ENCODE results near the gene CDH7. TPM values are rescaled to one million over a fixed set of nuclear protein-coding genes. Genes with fewer than 3 reads are reported as not detected.

Gene CDH7
- total and polyA plus RNA-seq, 2 of the 13 experiments (the other 11 are each of a cell fraction or from before 2014, with no cell fraction given): not detected

DNA sequence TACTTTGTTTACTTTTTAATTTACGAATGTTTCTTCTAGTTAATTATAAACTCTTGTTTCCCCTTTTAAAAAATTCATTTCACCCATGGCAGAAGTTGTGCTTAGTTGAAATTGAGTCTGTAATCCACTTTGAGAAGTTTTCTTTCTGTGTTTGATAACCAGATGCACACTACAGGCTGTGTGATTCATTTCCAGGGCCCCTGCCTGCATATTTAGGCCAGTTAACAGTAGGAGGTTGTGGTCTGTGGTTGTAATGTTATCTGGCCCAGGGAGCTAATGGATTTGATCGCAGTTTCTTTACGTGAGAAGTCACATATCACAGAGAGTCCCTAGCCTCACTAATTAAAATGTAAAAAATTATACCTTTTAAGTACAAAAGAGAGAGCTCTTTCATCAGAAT, 3.3 kb downstream of the CDH7 start (continued):
- TF ChIP-seq ERF (CRISPR knock-in tag; IDR thresholded peaks at IDR 0.05) (no peak), RFXANK (CRISPR knock-in tag; IDR thresholded peaks at IDR 0.05) (no peak)

DNA sequence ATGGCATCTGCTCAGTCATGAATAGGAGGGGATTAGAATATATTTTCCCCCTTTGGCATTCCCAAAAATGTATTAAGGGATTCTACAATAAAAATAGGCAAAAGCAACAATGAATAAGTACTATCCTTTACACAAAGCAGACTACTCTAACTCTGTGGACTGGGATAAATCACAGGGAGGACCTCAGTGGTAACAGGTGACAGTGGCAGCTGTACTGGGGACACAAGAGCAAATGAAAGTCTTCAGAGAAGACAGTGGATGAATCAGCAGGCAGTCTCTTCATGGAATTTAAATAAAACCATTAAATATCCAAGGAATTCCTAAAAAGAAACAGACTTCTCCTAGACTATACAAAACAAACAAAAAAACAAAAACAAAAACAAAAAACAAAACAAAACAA, 4.8 kb downstream of the CDH7 start:
- FAIRE-seq (no peak), DNase-seq (ENCODE audit: low spot score) (no peak), ATAC-seq (no peak)
- in situ Hi-C loops (cut with HindIII; ENCODE audit: extremely low pct_ligation_motif_present, low pct_unique_long_range_greater_than_20kb): no loop called here
- TF ChIP-seq, protein P1, sequence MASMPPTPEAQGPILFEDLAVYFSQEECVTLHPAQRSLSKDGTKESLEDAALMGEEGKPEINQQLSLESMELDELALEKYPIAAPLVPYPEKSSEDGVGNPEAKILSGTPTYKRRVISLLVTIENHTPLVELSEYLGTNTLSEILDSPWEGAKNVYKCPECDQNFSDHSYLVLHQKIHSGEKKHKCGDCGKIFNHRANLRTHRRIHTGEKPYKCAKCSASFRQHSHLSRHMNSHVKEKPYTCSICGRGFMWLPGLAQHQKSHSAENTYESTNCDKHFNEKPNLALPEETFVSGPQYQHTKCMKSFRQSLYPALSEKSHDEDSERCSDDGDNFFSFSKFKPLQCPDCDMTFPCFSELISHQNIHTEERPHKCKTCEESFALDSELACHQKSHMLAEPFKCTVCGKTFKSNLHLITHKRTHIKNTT (CRISPR knock-in tag; IDR thresholded peaks at IDR 0.05): no peak
- no peak for TF ChIP-seq ZNF333 (CRISPR knock-in tag; IDR thresholded peaks at IDR 0.05; ENCODE audit: borderline replicate concordance)
- no peak for TF ChIP-seq ZFYVE20 (CRISPR knock-in tag; IDR thresholded peaks at IDR 0.05; ENCODE audit: borderline replicate concordance, low read depth)
- no peak for TF ChIP-seq ZC3H4 (CRISPR knock-in tag; IDR thresholded peaks at IDR 0.05; ENCODE audit: borderline replicate concordance)
- TF ChIP-seq, protein P2, sequence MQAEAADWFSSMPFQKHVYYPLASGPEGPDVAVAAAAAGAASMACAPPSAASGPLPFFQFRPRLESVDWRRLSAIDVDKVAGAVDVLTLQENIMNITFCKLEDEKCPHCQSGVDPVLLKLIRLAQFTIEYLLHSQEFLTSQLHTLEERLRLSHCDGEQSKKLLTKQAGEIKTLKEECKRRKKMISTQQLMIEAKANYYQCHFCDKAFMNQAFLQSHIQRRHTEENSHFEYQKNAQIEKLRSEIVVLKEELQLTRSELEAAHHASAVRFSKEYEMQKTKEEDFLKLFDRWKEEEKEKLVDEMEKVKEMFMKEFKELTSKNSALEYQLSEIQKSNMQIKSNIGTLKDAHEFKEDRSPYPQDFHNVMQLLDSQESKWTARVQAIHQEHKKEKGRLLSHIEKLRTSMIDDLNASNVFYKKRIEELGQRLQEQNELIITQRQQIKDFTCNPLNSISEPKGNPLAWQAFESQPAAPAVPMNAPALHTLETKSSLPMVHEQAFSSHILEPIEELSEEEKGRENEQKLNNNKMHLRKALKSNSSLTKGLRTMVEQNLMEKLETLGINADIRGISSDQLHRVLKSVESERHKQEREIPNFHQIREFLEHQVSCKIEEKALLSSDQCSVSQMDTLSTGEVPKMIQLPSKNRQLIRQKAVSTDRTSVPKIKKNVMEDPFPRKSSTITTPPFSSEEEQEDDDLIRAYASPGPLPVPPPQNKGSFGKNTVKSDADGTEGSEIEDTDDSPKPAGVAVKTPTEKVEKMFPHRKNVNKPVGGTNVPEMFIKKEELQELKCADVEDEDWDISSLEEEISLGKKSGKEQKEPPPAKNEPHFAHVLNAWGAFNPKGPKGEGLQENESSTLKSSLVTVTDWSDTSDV (CRISPR knock-in tag; IDR thresholded peaks at IDR 0.05): no peak
- no peak for TF ChIP-seq MTF2 (CRISPR knock-in tag; IDR thresholded peaks at IDR 0.05; ENCODE audit: borderline replicate concordance)
- no peak for TF ChIP-seq SP140L (CRISPR knock-in tag; IDR thresholded peaks at IDR 0.05; ENCODE audit: borderline replicate concordance)
- no peak for TF ChIP-seq TBL1XR1 (IDR thresholded peaks at IDR 0.05; ENCODE audit: borderline replicate concordance, low read length, partially characterized antibody)
- no peak for TF ChIP-seq U2AF2 (IDR thresholded peaks at IDR 0.05; ENCODE audit: low read depth, low read length)
- TF ChIP-seq, protein P3, sequence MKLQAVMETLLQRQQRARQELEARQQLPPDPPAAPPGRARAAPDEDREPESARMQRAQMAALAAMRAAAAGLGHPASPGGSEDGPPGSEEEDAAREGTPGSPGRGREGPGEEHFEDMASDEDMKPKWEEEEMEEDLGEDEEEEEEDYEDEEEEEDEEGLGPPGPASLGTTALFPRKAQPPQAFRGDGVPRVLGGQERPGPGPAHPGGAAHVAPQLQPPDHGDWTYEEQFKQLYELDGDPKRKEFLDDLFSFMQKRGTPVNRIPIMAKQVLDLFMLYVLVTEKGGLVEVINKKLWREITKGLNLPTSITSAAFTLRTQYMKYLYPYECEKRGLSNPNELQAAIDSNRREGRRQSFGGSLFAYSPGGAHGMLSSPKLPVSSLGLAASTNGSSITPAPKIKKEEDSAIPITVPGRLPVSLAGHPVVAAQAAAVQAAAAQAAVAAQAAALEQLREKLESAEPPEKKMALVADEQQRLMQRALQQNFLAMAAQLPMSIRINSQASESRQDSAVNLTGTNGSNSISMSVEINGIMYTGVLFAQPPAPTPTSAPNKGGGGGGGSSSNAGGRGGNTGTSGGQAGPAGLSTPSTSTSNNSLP (IDR thresholded peaks at IDR 0.05; ENCODE audit: low read depth, low read length): no peak
- no peak for TF ChIP-seq TCF7 (IDR thresholded peaks at IDR 0.05; ENCODE audit: low read depth)
- TF ChIP-seq BCL6 (CRISPR knock-in tag; IDR thresholded peaks at IDR 0.05): no peak
- TF ChIP-seq ZNF34 (CRISPR knock-in tag; IDR thresholded peaks at IDR 0.05; ENCODE audit: borderline replicate concordance): no peak
- TF ChIP-seq ZNF10 (CRISPR knock-in tag; IDR thresholded peaks at IDR 0.05; ENCODE audit: borderline replicate concordance, low read depth): no peak
- Histone ChIP-seq H3K9ac (ENCODE audit: insufficient read depth, low read depth, low read length) (no peak overlapping the region), H4K20me1 (ENCODE audit: insufficient read depth, low read length) (no peaks in the 10 kb centered on the region), H3K4me3 (replicated peaks in 1 of 3; ENCODE audit: insufficient read depth in 1 of 3, low read depth in 2 of 3, low read length in 3 of 3) (no peak overlapping the region), H2AFZ (ENCODE audit: low read length) (no peak overlapping the region), H3K36me3 (replicated peaks in 1 of 2; ENCODE audit: control insufficient read depth in 1 of 2, insufficient read depth in 2 of 2, low read length in 2 of 2) (no peaks in the 10 kb centered on the region), H3K27ac (ENCODE audit: extremely low read length, insufficient read depth, low read length) (no peak overlapping the region), H3K27me3 (ENCODE audit: control insufficient read depth in 1 of 2, insufficient read depth in 2 of 2, low read length in 2 of 2) (0 out of 5 replicates have a peak, but pooled peaks cover 0 to 4% of the 10 kb centered on the region in 2 experiments), H3K79me2 (ENCODE audit: insufficient read depth, low read length) (no peaks in the 10 kb centered on the region), H3K9me3 (ENCODE audit: low read length) (no peaks in the 10 kb centered on the region), H3K4me2 (ENCODE audit: low read depth, low read length) (no peak overlapping the region), H3K4me1 (ENCODE audit: insufficient read depth, low read length) (no peaks in the 10 kb centered on the region)
- BruUV-seq (replicated peaks): no TSS peak
- CTCF ChIA-PET (ENCODE audit: low intra/inter-chr PET ratio, low total read pairs): no interaction called here
- intact Hi-C loops (cut with micrococcal nuclease; ENCODE audit: unreplicated experiment): no loop called here
- POLR2A ChIA-PET: no interaction called here

Data from HepG2 (cell line).